Measurements from ENCODE around the gene EBF3. TPM values are rescaled to one million over a fixed set of nuclear protein-coding genes. Genes with fewer than 3 reads are reported as not detected.

Gene EBF3
- total RNA-seq, 1 experiment from 2014 or later = not detected

- Histone ChIP-seq H2AFZ (ENCODE audit: low read length) (no peak overlapping the region), H3K4me1 (ENCODE audit: insufficient read depth, low read length) (no peaks in the 10 kb centered on the region), H3F3A (ENCODE audit: low read length, unreplicated experiment) (no peaks in the 10 kb centered on the region), H3K4me2 (ENCODE audit: low read length) (no peak overlapping the region), H4K20me1 (ENCODE audit: low read length) (no peaks in the 10 kb centered on the region), H3K27ac (ENCODE audit: low read length) (no peak overlapping the region), H3K36me3 (ENCODE audit: low read depth, low read length) (no peaks in the 10 kb centered on the region), H3K79me2 (ENCODE audit: low read length) (no peaks in the 10 kb centered on the region), H3K4me3 (ENCODE audit: low read length) (no peak overlapping the region), H3K27me3 (ENCODE audit: low read length) (peaks cover 72% of the 10 kb centered on the region), H3K9me2 (replicated peaks; ENCODE audit: low read length) (no peaks in the 10 kb centered on the region), H3K9me3 (ENCODE audit: low read length) (no peaks in the 10 kb centered on the region), H3K9ac (ENCODE audit: low read length) (no peak overlapping the region)
- CTCF ChIA-PET = no interaction called here
- POLR2A ChIA-PET (ENCODE audit: unreplicated experiment) = no interaction called here
- no peak for TF ChIP-seq EZH2 (IDR thresholded peaks at IDR 0.05; ENCODE audit: low read length, unreplicated experiment)
- no peak for TF ChIP-seq EZH2phosphoT487 (IDR thresholded peaks at IDR 0.05; ENCODE audit: borderline replicate concordance, low read length)
- TF ChIP-seq CTCF (conservative IDR thresholded peaks at IDR 0.05; ENCODE audit: low read depth, low read length) = no peak
- BruUV-seq (replicated peaks) = no TSS peak
- no peak for DNase-seq
- intact Hi-C loops (cut with micrococcal nuclease) = no loop called here
- ATAC-seq = no peak
These were observed 5.2 kb downstream of the EBF3 start for GRCh38 chr10:129958629-129959543.

GRCh38 chr10:129958148-129958628, 5.9 kb downstream of the EBF3 start:
- POLR2A ChIA-PET (ENCODE audit: unreplicated experiment) = no interaction called here
- intact Hi-C loops (cut with micrococcal nuclease) = no loop called here

More at GRCh38 chr10:129958148-129958628, 5.9 kb downstream of the EBF3 start:
- TF ChIP-seq EZH2phosphoT487 (IDR thresholded peaks at IDR 0.05; ENCODE audit: borderline replicate concordance, low read length) (no peak), CTCF (conservative IDR thresholded peaks at IDR 0.05; ENCODE audit: low read depth, low read length) (no peak), EZH2 (IDR thresholded peaks at IDR 0.05; ENCODE audit: low read length, unreplicated experiment) (no peak)
- Histone ChIP-seq H4K20me1 (ENCODE audit: low read length) (no peaks in the 10 kb centered on the region), H2AFZ (ENCODE audit: low read length) (no peak overlapping the region), H3K9me3 (ENCODE audit: low read length) (no peaks in the 10 kb centered on the region), H3K27me3 (ENCODE audit: low read length) (peaks cover 70% of the 10 kb centered on the region), H3K4me1 (ENCODE audit: insufficient read depth, low read length) (no peaks in the 10 kb centered on the region), H3F3A (ENCODE audit: low read length, unreplicated experiment) (no peaks in the 10 kb centered on the region), H3K9ac (ENCODE audit: low read length) (no peak overlapping the region), H3K9me2 (replicated peaks; ENCODE audit: low read length) (no peaks in the 10 kb centered on the region), H3K4me2 (ENCODE audit: low read length) (no peak overlapping the region), H3K4me3 (ENCODE audit: low read length) (no peak overlapping the region), H3K36me3 (ENCODE audit: low read depth, low read length) (no peaks in the 10 kb centered on the region), H3K27ac (ENCODE audit: low read length) (no peak overlapping the region), H3K79me2 (ENCODE audit: low read length) (no peaks in the 10 kb centered on the region)
- no TSS peak for BruUV-seq (replicated peaks)
- no peak for DNase-seq
- CTCF ChIA-PET = no interaction called here
- ATAC-seq = no peak
